Medulla oblongata (tissue), 1 donor: Measurements from ENCODE around the gene ZDHHC9.
"Not testable (repeated sequence)": the region's sequence is repeated elsewhere in the genome, so short reads cannot be mapped to it uniquely, and the experiment has no call there.

Experiments
- DNase-seq: peaks from one replicate; pipeline ENCODE4 v3.0.0-alpha.2; 2015; ENCODE audit errors: extremely low spot score

ZDHHC9 gene

GRCh38 chrX:129843459-129844306 is at the start of gene ZDHHC9:
Gene ZDHHC9, minus strand, starts transcription at chrX:129843886. Its CDS starts 1,941 bp downstream, at chrX:129841945.
- DNase-seq = peak; percentile 90

DNA sequence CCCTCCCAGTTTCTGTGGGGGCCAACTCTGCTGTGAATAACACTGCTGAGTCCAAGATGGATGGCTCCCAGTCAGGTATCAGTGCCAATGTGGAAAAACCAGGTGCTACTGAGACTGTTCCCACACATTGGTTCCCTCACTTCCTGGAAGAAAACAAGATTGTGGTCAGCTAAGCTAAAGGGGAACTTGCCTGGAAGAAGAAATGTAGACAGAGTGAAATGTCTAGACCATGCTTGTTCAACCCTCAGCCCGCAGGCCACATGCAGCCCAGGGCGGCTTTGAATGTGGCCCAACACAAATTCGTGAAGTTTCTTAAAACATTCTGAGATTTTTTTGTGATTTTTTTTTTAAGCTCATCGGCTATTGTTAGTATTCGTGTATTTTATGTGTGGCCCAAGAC is 33.7 kb upstream of the ZDHHC9 start:
- no peak for DNase-seq

GRCh38 chrX:129876771-129877305 is 33.2 kb upstream of the ZDHHC9 start:
- no peak for DNase-seq

GRCh38 chrX:129875669-129876068 is 32.0 kb upstream of the ZDHHC9 start:
- DNase-seq = no peak

- no peak for DNase-seq
These were observed 28.8 kb upstream of the ZDHHC9 start for GRCh38 chrX:129872524-129872923.

DNA sequence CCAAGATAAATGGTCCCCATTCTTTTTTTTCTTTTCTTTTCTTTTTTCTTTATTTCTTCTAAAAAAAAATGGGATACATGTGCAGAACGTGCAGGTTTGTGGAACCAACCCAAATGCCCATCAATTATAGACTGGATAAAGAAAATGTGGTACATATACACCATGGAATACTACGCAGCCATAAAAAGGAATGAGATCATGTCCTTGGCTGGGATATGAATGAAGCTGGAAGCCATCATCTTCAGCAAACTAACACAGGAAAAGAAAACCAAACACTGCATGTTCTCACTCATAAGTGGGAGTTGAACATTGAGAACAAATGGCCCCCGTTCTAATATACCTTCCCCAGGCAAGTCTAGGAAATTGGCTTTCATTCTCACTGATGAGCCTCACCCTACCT is 22.6 kb upstream of the ZDHHC9 start:
- not testable (repeated sequence) for DNase-seq

- DNase-seq = not testable (repeated sequence)
These were observed 15.4 kb upstream of the ZDHHC9 start for GRCh38 chrX:129859134-129859533.

- not testable (repeated sequence) for DNase-seq
These were observed 8.1 kb upstream of the ZDHHC9 start for GRCh38 chrX:129851825-129852224.

- DNase-seq = no peak
These were observed 3.0 kb upstream of the ZDHHC9 start for GRCh38 chrX:129846716-129847115.

GRCh38 chrX:129845616-129846190 is 2.0 kb upstream of the ZDHHC9 start:
- DNase-seq = no peak

- no peak for DNase-seq
These were observed 552 bp downstream of the ZDHHC9 start for GRCh38 chrX:129843209-129843458.

GRCh38 chrX:129842510-129843208 is 1.0 kb downstream of the ZDHHC9 start:
- DNase-seq = peak; percentile 17

GRCh38 chrX:129840344-129840743 is 3.3 kb downstream of the ZDHHC9 start:
- DNase-seq = no peak

DNA sequence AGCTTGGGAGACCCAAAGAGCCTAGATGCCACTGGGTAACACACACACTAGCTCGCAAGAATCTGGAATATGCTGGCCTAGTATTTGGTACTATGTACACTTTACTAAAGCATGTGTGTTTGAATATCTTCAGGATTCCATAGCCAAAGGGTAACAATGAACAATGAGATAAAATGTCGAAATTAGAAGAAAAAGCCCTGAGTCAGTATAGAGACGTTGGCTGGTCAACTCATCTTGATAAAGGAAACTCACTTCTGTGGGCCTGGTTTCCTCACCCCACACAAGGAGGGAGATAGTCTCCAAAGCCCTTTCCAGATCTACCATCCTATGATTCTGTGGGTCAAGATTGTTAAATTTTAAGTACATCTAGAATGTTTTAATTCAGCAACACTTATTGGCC is 6.9 kb downstream of the ZDHHC9 start:
- no peak for DNase-seq

GRCh38 chrX:129833153-129833990 is 10.3 kb downstream of the ZDHHC9 start:
- peak; percentile 37 for DNase-seq

DNA sequence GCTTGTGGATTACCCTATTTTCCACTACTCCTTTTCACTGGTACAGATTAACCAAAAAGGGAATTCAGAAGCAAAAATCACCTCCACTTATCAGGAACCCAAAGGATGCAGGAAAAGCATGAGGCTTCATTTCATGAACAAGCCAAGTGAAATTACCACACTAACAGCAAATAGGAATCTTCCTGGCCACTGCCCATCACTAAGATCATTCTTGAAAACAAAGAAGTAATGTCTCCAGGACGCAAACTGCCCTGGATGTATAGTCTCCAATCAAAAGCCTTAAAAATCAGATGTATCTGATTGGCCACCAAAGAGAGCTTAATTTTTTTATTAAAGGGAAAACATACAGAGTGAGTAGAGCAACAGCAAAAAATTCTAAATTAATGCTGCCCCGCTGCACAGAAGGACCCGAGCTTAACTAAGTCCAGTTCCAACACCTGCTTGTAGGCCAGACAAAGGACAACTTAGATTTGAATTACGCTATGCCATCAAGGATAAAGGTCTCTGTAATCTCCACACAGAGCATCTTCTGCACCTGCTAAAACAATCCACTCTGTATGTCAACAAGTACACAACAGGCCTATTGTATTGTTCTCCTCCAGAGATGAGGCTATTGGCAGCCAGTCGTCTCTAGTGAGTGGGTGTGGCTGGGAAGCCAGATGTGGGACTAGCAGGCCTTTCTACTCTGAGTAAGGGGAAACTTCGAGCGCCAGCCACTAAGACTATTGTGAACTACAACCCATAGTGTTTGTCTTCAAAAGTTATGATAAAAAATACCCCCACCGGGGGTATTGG is 12.4 kb downstream of the ZDHHC9 start:
- DNase-seq = peak; percentile 79

DNA sequence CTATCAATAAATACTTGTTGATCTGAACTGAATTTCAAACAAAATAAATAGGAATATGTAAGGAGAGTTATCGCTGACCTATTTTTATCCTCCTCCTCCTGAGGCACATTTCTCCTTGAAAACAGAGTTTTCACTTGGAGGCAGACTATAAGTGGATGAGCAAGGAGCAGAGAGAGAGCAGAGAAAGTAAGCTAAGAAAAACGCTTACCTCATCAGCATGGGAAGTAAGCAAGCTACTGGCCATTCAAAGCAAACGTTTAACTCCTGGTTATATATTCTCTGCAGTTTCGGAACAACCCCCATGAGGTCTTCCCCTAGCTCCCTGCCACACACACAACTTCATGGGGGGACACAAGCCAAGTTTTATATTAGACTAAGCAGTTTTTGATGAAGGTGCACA is 13.2 kb downstream of the ZDHHC9 start:
- no peak for DNase-seq

- no peak for DNase-seq
These were observed 17.8 kb downstream of the ZDHHC9 start for GRCh38 chrX:129825746-129826505.

DNA sequence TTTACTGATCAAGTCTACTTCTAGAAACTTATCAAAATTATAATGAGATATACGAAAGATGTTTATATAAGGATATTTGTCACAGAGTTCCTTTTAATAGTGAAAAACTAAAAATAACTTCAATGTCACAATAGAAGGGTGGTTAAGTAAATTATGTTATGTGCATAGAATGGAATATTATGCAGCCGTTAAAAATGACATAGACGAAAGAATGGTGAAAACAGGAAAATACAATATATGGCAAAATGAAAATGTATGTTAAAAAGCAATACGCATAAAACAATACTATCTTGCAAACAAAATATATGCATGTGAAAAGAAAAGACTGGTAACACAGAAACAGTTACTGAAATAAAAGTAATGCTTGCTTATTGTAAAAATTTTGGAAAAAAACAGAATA is 19.1 kb downstream of the ZDHHC9 start:
- no peak for DNase-seq

DNA sequence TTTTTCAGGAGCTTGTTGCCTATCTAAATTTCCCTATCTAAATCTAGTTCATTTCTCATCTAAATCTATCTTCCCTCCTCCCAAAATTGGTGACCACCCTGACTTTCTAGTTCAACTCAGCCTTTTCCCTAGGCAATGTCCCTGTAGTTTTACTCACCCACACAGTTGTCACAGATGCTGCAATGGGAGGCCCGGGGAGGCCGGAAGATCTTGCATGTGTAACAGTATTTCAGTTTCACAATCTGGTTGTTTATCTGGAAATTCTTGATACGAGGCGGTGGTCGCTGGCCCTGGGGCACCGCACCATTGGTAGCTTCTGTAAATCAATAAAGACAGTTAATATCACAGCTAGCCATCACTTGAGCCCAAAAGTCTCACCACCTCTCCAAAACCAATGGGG is 20.2 kb downstream of the ZDHHC9 start:
- no peak for DNase-seq
